Measurements from ENCODE around the gene MPDU1. TPM values are rescaled to one million over a fixed set of nuclear protein-coding genes. Genes with fewer than 3 reads are reported as not detected.

The MPDU1 gene
- total RNA-seq, 1 experiment from 2014 or later: 73.1 TPM

DNA sequence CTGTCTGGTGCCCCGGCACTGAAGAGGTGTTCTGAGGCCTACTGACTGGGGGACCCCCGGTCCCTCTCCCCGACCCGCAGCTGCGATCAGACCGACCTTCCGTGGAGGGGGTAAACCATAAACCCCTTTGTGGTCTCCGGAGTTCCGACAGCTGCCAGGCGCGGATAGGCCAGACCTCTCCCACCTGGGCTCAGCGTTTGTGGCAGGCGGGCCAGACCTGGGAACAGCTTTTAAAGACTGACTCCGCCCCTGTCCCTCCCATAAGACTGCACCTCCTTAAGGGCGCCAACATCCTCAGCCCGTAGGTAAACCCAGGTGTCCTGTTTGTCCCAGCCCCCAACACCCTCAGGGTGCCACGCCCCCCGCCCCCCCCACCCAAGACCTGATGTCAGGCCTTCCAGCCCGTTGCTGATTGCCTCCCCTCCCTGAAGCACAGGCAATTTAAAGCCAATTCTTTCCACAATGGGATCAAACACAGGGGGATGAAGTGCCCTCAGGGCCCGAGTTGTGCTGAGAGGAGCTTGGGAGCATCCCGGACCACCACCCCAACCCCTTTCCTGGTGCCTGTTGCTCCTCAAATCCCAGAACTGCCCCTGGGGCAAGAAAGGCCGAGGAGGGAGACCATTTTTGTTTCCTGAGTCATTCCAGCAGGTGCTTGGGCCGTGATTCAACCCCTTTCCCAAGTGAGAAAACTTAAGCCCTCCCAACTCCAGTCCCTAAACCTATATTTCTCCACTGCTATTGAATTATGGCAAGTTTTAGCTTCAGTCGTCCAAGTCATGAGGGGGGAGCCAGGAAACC lies 6.4 kb downstream of the MPDU1 start, which contains the start of gene SOX15:
SOX15 (minus strand) TSS at position 204 of the 801 bp plus-strand sequence. CDS start 418 bp downstream, outside the sequence.
- H3K9me3 Mint-ChIP-seq: no peaks in the 10 kb centered on the region
- no peaks in the 10 kb centered on the region for H3K27me3 Mint-ChIP-seq (ENCODE audit: low read depth)
- no peaks in the 10 kb centered on the region for H3K9me3 ChIP-seq (ENCODE audit: control insufficient read depth, low read depth, low read length)

More for the DNA sequence above, 6.4 kb downstream of the MPDU1 start, which contains the start of gene SOX15:
- H3K79me2 ChIP-seq (ENCODE audit: insufficient read depth, low read length): no peaks in the 10 kb centered on the region
- H3K14ac ChIP-seq (ENCODE audit: insufficient read depth, low read length): peak within 1 kb of the TSS; percentile 89
- peak within 1 kb of the TSS; percentile 5 to 48; a peak in 4 of 5 replicates for H3K4me3 Mint-ChIP-seq
- peak within 1 kb of the TSS; percentile 70 for H3K9ac ChIP-seq (ENCODE audit: extremely low read depth, insufficient read length, low read length)
- peak within 1 kb of the TSS; percentile 87 for H2BK15ac ChIP-seq (ENCODE audit: low read depth, low read length)
- no peak within 1 kb of the TSS for H2BK20ac ChIP-seq (ENCODE audit: low read depth, low read length, poor library complexity, severe bottlenecking)
- peak within 1 kb of the TSS; percentile 91 for H3K4me2 ChIP-seq (ENCODE audit: insufficient read depth, insufficient read length, low read length)
- H2AFZ ChIP-seq (ENCODE audit: low read length): no peak within 1 kb of the TSS
- no peaks in the 10 kb centered on the region; the same call in 1 of the 2 replicates for H3K4me1 ChIP-seq (ENCODE audit: insufficient read depth, low read length)
- no peak within 1 kb of the TSS for H2BK12ac ChIP-seq (ENCODE audit: insufficient read length, low read depth, low read length)
- H4K8ac ChIP-seq (replicated peaks; ENCODE audit: insufficient read length, low read depth, low read length): no peak within 1 kb of the TSS
- no peaks in the 10 kb centered on the region for H3K27me3 ChIP-seq (ENCODE audit: insufficient read depth, low read length)
- H2BK5ac ChIP-seq (ENCODE audit: insufficient read length, low read length): no peak within 1 kb of the TSS
- no CpG with 5 or more reads among the region's 24 CpGs for WGBS (ENCODE audit: extremely low coverage, insufficient read length, low lambda C conversion rate)
- H3K4me1 Mint-ChIP-seq: peaks cover 21 to 51% of the 10 kb centered on the region in 2 experiments
- H3K18ac ChIP-seq (ENCODE audit: insufficient read length, low read depth, low read length): peak within 1 kb of the TSS; percentile 51
- no peak within 1 kb of the TSS for H3K27ac ChIP-seq (ENCODE audit: insufficient read length, low read depth, low read length)
- no peak within 1 kb of the TSS; the same call in 1 of the 2 replicates for H3K4ac ChIP-seq (ENCODE audit: low read depth, low read length)
- H3K79me1 ChIP-seq (ENCODE audit: insufficient read depth, low read depth, low read length, poor library complexity, severe bottlenecking): no peaks in the 10 kb centered on the region
- peaks cover 10% of the 10 kb centered on the region for H3K23me2 ChIP-seq (ENCODE audit: insufficient read length, low read depth, low read length, poor library complexity, severe bottlenecking)
- peaks cover 28 to 65% (median 56%) of the 10 kb centered on the region in 3 experiments for H3K36me3 Mint-ChIP-seq (ENCODE audit: insufficient read depth in 1 of 3, low read depth in 3 of 3)
- no peak within 1 kb of the TSS for H4K91ac ChIP-seq (ENCODE audit: insufficient read length, low read depth, low read length)
- H3T11ph ChIP-seq (ENCODE audit: low read length): no peak within 1 kb of the TSS
- no peak within 1 kb of the TSS for H3K23ac ChIP-seq (ENCODE audit: insufficient read length, low read depth, low read length)
- H4K20me1 ChIP-seq (ENCODE audit: control insufficient read depth, insufficient read depth, insufficient read length): no peaks in the 10 kb centered on the region
- peak; percentile 92 for DNase-seq
- peak within 1 kb of the TSS; percentile 20 for H3K56ac ChIP-seq (ENCODE audit: insufficient read length, low read depth, low read length)
- TF ChIP-seq, protein P1, sequence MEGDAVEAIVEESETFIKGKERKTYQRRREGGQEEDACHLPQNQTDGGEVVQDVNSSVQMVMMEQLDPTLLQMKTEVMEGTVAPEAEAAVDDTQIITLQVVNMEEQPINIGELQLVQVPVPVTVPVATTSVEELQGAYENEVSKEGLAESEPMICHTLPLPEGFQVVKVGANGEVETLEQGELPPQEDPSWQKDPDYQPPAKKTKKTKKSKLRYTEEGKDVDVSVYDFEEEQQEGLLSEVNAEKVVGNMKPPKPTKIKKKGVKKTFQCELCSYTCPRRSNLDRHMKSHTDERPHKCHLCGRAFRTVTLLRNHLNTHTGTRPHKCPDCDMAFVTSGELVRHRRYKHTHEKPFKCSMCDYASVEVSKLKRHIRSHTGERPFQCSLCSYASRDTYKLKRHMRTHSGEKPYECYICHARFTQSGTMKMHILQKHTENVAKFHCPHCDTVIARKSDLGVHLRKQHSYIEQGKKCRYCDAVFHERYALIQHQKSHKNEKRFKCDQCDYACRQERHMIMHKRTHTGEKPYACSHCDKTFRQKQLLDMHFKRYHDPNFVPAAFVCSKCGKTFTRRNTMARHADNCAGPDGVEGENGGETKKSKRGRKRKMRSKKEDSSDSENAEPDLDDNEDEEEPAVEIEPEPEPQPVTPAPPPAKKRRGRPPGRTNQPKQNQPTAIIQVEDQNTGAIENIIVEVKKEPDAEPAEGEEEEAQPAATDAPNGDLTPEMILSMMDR (conservative IDR thresholded peaks at IDR 0.05): no peak
- H2BK120ac ChIP-seq (ENCODE audit: low read depth, low read length, poor library complexity, severe bottlenecking): peak within 1 kb of the TSS; percentile 8
- H3K27ac Mint-ChIP-seq: peak within 1 kb of the TSS; percentile 74 to 98 (median 85); a peak in 6 of 7 replicates
- H2AK5ac ChIP-seq (ENCODE audit: insufficient read length, low read length): no peak within 1 kb of the TSS
- H4K5ac ChIP-seq (ENCODE audit: insufficient read length, low read depth, low read length): no peak within 1 kb of the TSS
